Measurements from ENCODE around the gene APBA1.

DNA sequence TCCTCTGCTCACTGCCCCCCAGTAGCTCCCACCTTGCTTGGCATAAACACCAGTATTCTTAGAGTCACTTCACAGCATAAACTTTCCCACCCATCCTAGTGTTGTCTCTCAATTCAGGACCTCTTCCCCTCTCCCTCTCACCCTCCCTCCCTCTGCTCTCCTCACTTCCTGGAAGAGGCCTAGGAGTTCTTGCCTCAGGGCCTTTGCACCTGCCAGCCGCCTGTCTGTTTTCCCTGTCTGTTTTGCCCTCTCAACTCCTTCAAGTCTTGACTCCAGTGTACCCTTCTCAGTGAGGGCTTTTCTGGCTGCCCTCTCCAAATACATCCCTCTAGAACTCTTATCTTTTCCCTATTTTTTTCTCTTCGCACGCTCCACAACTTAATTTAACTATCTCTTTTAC lies 260.9 kb downstream of the APBA1 start:
- TF ChIP-seq, protein P1, sequence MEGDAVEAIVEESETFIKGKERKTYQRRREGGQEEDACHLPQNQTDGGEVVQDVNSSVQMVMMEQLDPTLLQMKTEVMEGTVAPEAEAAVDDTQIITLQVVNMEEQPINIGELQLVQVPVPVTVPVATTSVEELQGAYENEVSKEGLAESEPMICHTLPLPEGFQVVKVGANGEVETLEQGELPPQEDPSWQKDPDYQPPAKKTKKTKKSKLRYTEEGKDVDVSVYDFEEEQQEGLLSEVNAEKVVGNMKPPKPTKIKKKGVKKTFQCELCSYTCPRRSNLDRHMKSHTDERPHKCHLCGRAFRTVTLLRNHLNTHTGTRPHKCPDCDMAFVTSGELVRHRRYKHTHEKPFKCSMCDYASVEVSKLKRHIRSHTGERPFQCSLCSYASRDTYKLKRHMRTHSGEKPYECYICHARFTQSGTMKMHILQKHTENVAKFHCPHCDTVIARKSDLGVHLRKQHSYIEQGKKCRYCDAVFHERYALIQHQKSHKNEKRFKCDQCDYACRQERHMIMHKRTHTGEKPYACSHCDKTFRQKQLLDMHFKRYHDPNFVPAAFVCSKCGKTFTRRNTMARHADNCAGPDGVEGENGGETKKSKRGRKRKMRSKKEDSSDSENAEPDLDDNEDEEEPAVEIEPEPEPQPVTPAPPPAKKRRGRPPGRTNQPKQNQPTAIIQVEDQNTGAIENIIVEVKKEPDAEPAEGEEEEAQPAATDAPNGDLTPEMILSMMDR (IDR thresholded peaks at IDR 0.05), result no peak
- no peak for TF ChIP-seq POLR2A (IDR thresholded peaks at IDR 0.05)

Measured in heart left ventricle (tissue), 13 donors.